Left ventricle myocardium inferior (tissue), 1 donor: ENCODE results near the gene CSTPP1. TPM values are rescaled to one million over a fixed set of nuclear protein-coding genes. Genes with fewer than 3 reads are reported as not detected.
"Not testable (repeated sequence)": the region's sequence is repeated elsewhere in the genome, so short reads cannot be mapped to it uniquely, and the experiment has no call there.

Source experiments
- DNase-seq: peaks from one replicate; pipeline ENCODE4 v3.0.0-alpha.2; 2020
- H3K27ac ChIP-seq: fragments of 200-600 bp; replicated peaks from 2 replicates; pipeline ENCODE4 v1.8.0; 2021
- H3K27me3 ChIP-seq: fragments of 200-600 bp; 2 replicates; pipeline ENCODE4 v1.8.0; 2021; ENCODE audit warnings: low read depth
- H3K36me3 ChIP-seq: fragments of 200-600 bp; 2 replicates; pipeline ENCODE4 v1.8.0; 2021
- H3K4me1 ChIP-seq: fragments of 200-600 bp; 2 replicates; pipeline ENCODE4 v1.8.0; 2021
- H3K4me3 ChIP-seq: fragments of 200-600 bp; 2 replicates; pipeline ENCODE4 v1.8.0; 2021; ENCODE audit warnings: mild to moderate bottlenecking, moderate library complexity
- H3K9me3 ChIP-seq: fragments of 200-600 bp; replicated peaks from 2 replicates; pipeline ENCODE4 v1.8.0; 2021
- CTCF ChIP-seq: fragments of 200-600 bp; IDR thresholded peaks from 2 replicates; pipeline ENCODE4 v1.8.0; 2021; ENCODE audit warnings: antibody characterized with exemption, mild to moderate bottlenecking, borderline replicate concordance
- intact Hi-C: fragments of 100-400 bp; cut with micrococcal nuclease; formaldehyde crosslinking; loops from one replicate; pipeline ENCODE4 v1.11.0; 2022
- total RNA-seq: library from RNA; stranded (reverse); fragmentation: NEBNext Ultra II Directional; extraction: Animal tissue kit (Norgen Biotek cat#: 25700); gene quantifications from one replicate; pipeline ENCODE4 v1.2.1, GENCODE V29; 2021
- donor health status: DM: no; HTN: yes; CAD: no; lungs with severe emphysema.

The CSTPP1 gene
- total RNA-seq, 1 donor from 2014 or later = 12.9 TPM

GRCh38 chr11:47187723-47188122 is 251.2 kb downstream of the CSTPP1 start:
- peaks cover 32% of the 10 kb centered on the region for H3K27me3 ChIP-seq
- intact Hi-C loops = no loop called here
- peaks cover 67% of the 10 kb centered on the region for H3K4me1 ChIP-seq
- H3K9me3 ChIP-seq = no peaks in the 10 kb centered on the region
- H3K27ac ChIP-seq = peak overlapping the region; percentile 98
- no peak for DNase-seq
- no peak for TF ChIP-seq CTCF
- no peaks in the 10 kb centered on the region for H3K36me3 ChIP-seq
- H3K4me3 ChIP-seq = peak overlapping the region; percentile 76

GRCh38 chr11:47188259-47188658 is 251.7 kb downstream of the CSTPP1 start:
- Histone ChIP-seq H3K9me3 (no peaks in the 10 kb centered on the region), H3K4me1 (peaks cover 61% of the 10 kb centered on the region), H3K27ac (peak overlapping the region; percentile 98), H3K36me3 (no peaks in the 10 kb centered on the region), H3K4me3 (peak overlapping the region; percentile 76), H3K27me3 (peaks cover 29% of the 10 kb centered on the region)
- no peak for DNase-seq
- intact Hi-C loops = no loop called here
- no peak for TF ChIP-seq CTCF

- Histone ChIP-seq H3K27me3 (peaks cover 19% of the 10 kb centered on the region), H3K36me3 (no peaks in the 10 kb centered on the region), H3K4me3 (no peak overlapping the region), H3K9me3 (no peaks in the 10 kb centered on the region), H3K4me1 (peaks cover 51% of the 10 kb centered on the region), H3K27ac (peak overlapping the region; percentile 98)
- TF ChIP-seq CTCF = no peak
- no peak for DNase-seq
- intact Hi-C loops = no loop called here
Measured at GRCh38 chr11:47189100-47189834, 252.7 kb downstream of the CSTPP1 start.

- DNase-seq, H3K4me3 ChIP-seq, H3K36me3 ChIP-seq, intact Hi-C loops, H3K27me3 ChIP-seq, H3K9me3 ChIP-seq, H3K27ac ChIP-seq: not testable (repeated sequence)
- H3K4me1 ChIP-seq = peaks cover 32% of the 10 kb centered on the region
Measured at GRCh38 chr11:47191137-47191536, 254.6 kb downstream of the CSTPP1 start.

DNA sequence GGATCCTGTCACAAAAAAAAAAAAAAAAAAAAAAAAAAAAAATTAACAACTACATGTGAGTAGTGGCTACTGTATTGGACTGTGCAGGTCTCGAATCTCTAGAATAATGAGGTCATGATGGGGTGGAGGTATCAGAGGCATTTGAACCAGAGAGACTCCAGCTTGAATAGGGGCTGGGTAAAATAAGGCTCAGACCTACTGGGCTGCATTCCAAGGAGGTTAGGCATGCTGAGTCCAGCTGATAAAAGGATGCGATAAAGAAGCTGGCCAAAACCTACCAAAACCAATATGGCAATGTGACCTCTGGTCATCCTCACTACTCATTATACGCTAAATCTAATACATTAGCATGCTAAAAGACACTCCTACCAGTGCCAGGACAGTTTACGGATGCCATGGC is 255.6 kb downstream of the CSTPP1 start:
- H3K27ac ChIP-seq = no peak overlapping the region
- no peak for TF ChIP-seq CTCF
- H3K4me1 ChIP-seq = peaks cover 25% of the 10 kb centered on the region
- no peaks in the 10 kb centered on the region for H3K36me3 ChIP-seq
- H3K9me3 ChIP-seq = no peaks in the 10 kb centered on the region
- peaks cover 3% of the 10 kb centered on the region for H3K27me3 ChIP-seq
- H3K4me3 ChIP-seq = no peak overlapping the region
- DNase-seq = no peak
- intact Hi-C loops = no loop called here

DNA sequence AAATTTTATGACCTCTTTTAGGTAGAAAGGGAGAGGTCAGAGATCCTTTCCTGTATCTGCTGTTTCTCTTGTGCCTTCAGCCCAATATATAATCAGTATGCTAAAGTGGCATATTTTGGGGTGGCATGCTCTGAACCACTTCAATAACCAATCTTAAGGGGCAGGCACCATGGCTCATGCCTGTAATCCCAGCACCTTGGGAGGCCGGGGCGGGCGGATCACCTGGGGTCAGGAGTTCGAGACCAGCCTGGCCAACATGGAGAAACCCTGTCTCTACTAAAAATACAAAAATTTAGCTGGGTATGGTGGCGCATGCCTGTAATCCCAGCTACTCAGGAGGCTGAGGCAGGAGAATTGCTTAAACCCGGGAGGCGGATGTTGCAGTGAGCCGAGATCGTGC is 261.6 kb downstream of the CSTPP1 start:
- H3K36me3 ChIP-seq, intact Hi-C loops, H3K4me3 ChIP-seq, H3K27ac ChIP-seq, H3K9me3 ChIP-seq, H3K4me1 ChIP-seq, DNase-seq, H3K27me3 ChIP-seq: not testable (repeated sequence)
